ENCODE data around the gene HYKK.

DNA sequence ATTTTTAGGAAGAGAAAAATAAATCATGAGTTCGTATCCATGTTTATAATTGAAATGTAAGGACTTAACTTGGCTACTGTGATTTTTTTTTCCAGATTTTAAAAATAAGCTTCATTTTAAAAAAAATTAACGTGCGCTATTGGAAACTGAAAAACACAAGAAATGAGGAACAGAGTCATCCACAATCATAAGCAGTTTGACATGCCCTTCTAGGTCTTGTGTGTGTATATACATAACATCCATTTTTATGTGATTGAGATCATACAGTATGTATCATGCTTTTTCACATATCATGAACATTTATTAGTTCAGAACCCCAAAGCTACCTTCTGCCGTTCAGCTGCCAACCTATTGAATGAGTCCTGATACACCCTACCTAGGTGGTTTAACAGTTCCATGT is 46.6 kb upstream of the HYKK start:
- no peak for TF ChIP-seq EZH2 (IDR thresholded peaks at IDR 0.05; ENCODE audit: low read depth)
- TF ChIP-seq, protein P1, sequence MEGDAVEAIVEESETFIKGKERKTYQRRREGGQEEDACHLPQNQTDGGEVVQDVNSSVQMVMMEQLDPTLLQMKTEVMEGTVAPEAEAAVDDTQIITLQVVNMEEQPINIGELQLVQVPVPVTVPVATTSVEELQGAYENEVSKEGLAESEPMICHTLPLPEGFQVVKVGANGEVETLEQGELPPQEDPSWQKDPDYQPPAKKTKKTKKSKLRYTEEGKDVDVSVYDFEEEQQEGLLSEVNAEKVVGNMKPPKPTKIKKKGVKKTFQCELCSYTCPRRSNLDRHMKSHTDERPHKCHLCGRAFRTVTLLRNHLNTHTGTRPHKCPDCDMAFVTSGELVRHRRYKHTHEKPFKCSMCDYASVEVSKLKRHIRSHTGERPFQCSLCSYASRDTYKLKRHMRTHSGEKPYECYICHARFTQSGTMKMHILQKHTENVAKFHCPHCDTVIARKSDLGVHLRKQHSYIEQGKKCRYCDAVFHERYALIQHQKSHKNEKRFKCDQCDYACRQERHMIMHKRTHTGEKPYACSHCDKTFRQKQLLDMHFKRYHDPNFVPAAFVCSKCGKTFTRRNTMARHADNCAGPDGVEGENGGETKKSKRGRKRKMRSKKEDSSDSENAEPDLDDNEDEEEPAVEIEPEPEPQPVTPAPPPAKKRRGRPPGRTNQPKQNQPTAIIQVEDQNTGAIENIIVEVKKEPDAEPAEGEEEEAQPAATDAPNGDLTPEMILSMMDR (conservative IDR thresholded peaks at IDR 0.05), result no peak

All from PC-9 (cell line).